KMS-11 (cell line): ENCODE results near the gene IL21R.

ENCODE experiments used
- H2AFZ ChIP-seq: fragments of 200-600 bp; sonication (generic); 2 replicates; pipeline ENCODE4 v1.6.1; 2016; ENCODE audit warnings: antibody characterized with exemption, mixed run types, low read depth
- H3K27ac ChIP-seq: fragments of 200-600 bp; sonication (generic); 2 replicates; pipeline ENCODE4 v1.6.1; 2016; ENCODE audit warnings: mild to moderate bottlenecking, mixed run types
- H3K27me3 ChIP-seq: fragments of 200-600 bp; sonication (generic); 2 replicates; pipeline ENCODE4 v1.6.1; 2017; ENCODE audit warnings: mild to moderate bottlenecking, low read depth, mixed run types, moderate library complexity; ENCODE audit not compliant: insufficient read depth
- H3K36me3 ChIP-seq: fragments of 200-600 bp; sonication (generic); 2 replicates; pipeline ENCODE4 v1.6.1; 2017; ENCODE audit warnings: mild to moderate bottlenecking, mixed run types; ENCODE audit not compliant: insufficient read depth
- H3K4me1 ChIP-seq: fragments of 200-600 bp; sonication (generic); 2 replicates; pipeline ENCODE4 v1.6.1; 2016; ENCODE audit warnings: mild to moderate bottlenecking, low read depth, mixed run types; ENCODE audit not compliant: poor library complexity, severe bottlenecking
- H3K4me2 ChIP-seq: fragments of 200-600 bp; sonication (generic); 2 replicates; pipeline ENCODE4 v1.7.0; 2016; ENCODE audit warnings: mild to moderate bottlenecking, mixed run types
- H3K4me3 ChIP-seq: fragments of 200-600 bp; sonication (generic); IDR thresholded peaks from 2 replicates; pipeline ENCODE4 v1.6.1; 2017; ENCODE audit warnings: low read depth, low read length, mixed read lengths; ENCODE audit not compliant: insufficient read depth
- H3K79me2 ChIP-seq: fragments of 200-600 bp; sonication (generic); 2 replicates; pipeline ENCODE4 v1.6.1; 2016; ENCODE audit warnings: low read depth, mixed run types; ENCODE audit not compliant: insufficient read depth
- H3K9ac ChIP-seq: fragments of 200-600 bp; sonication (generic); 2 replicates; pipeline ENCODE4 v1.6.1; 2016; ENCODE audit warnings: mild to moderate bottlenecking, mixed run types
- H4K20me1 ChIP-seq: fragments of 200-600 bp; sonication (generic); 2 replicates; pipeline ENCODE4 v1.6.1; 2016; ENCODE audit warnings: mild to moderate bottlenecking, mixed run types; ENCODE audit not compliant: insufficient read depth
- CTCF ChIP-seq: fragments of 200-600 bp; sonication (generic); conservative IDR thresholded peaks from 2 replicates; pipeline ENCODE4 v1.6.1; 2017; ENCODE audit warnings: low read depth, mild to moderate bottlenecking, antibody characterized with exemption, low read length, moderate library complexity, mixed read lengths

Gene IL21R

GRCh38 chr16:27370318-27370717, 31.7 kb upstream of the IL21R start:
- H3K4me1 ChIP-seq, result peaks cover 44% of the 10 kb centered on the region

GRCh38 chr16:27373312-27373711, 28.7 kb upstream of the IL21R start:
- peaks cover 47% of the 10 kb centered on the region for H3K4me1 ChIP-seq
- no peaks in the 10 kb centered on the region for H3K79me2 ChIP-seq
- TF ChIP-seq CTCF, result no peak
- peak overlapping the region; percentile 61 for H3K4me2 ChIP-seq
- no peaks in the 10 kb centered on the region for H3K36me3 ChIP-seq
- H4K20me1 ChIP-seq, result no peaks in the 10 kb centered on the region
- no peak overlapping the region for H3K4me3 ChIP-seq
- 0 out of 2 replicates have a peak overlapping the region, but pooled peaks have one; percentile 28 for H3K27ac ChIP-seq
- H3K9ac ChIP-seq, result no peak overlapping the region
- no peaks in the 10 kb centered on the region for H3K27me3 ChIP-seq
- H2AFZ ChIP-seq, result no peak overlapping the region

More at GRCh38 chr16:27370318-27370717, 31.7 kb upstream of the IL21R start:
- Histone ChIP-seq H3K4me3 (no peak overlapping the region), H3K27ac (no peak overlapping the region), H2AFZ (no peak overlapping the region), H4K20me1 (no peaks in the 10 kb centered on the region), H3K4me2 (no peak overlapping the region), H3K79me2 (no peaks in the 10 kb centered on the region), H3K27me3 (no peaks in the 10 kb centered on the region), H3K9ac (no peak overlapping the region), H3K36me3 (no peaks in the 10 kb centered on the region)
- TF ChIP-seq CTCF, result no peak

GRCh38 chr16:27374221-27374803, 27.7 kb upstream of the IL21R start:
- no peaks in the 10 kb centered on the region for H3K27me3 ChIP-seq
- peaks cover 55% of the 10 kb centered on the region for H3K4me1 ChIP-seq
- TF ChIP-seq CTCF, result no peak
- no peaks in the 10 kb centered on the region for H4K20me1 ChIP-seq
- no peaks in the 10 kb centered on the region for H3K79me2 ChIP-seq
- peak overlapping the region; percentile 26; the same call in 1 of the 2 replicates for H3K27ac ChIP-seq
- no peak overlapping the region for H2AFZ ChIP-seq
- peak overlapping the region; percentile 61 for H3K4me2 ChIP-seq
- no peak overlapping the region for H3K4me3 ChIP-seq
- no peak overlapping the region for H3K9ac ChIP-seq
- no peaks in the 10 kb centered on the region for H3K36me3 ChIP-seq

GRCh38 chr16:27374804-27375425, 27.1 kb upstream of the IL21R start:
- Histone ChIP-seq H3K4me3 (no peak overlapping the region), H3K27me3 (no peaks in the 10 kb centered on the region), H3K27ac (peak overlapping the region; percentile 26; the same call in 1 of the 2 replicates), H4K20me1 (no peaks in the 10 kb centered on the region), H3K36me3 (no peaks in the 10 kb centered on the region), H3K79me2 (no peaks in the 10 kb centered on the region), H3K9ac (no peak overlapping the region), H3K4me2 (peak overlapping the region; percentile 61), H2AFZ (peak overlapping the region; percentile 15; the same call in 1 of the 2 replicates), H3K4me1 (peaks cover 56% of the 10 kb centered on the region)
- TF ChIP-seq CTCF, result peak; percentile 62
